ENCODE measurements around the gene NHSL2. TPM values are rescaled to one million over a fixed set of nuclear protein-coding genes. Genes with fewer than 3 reads are reported as not detected.

The NHSL2 gene
- total and polyA plus RNA-seq, 7 experiments from 2014 or later, result 0.18 to 17.0 (median 0.54) TPM

DNA sequence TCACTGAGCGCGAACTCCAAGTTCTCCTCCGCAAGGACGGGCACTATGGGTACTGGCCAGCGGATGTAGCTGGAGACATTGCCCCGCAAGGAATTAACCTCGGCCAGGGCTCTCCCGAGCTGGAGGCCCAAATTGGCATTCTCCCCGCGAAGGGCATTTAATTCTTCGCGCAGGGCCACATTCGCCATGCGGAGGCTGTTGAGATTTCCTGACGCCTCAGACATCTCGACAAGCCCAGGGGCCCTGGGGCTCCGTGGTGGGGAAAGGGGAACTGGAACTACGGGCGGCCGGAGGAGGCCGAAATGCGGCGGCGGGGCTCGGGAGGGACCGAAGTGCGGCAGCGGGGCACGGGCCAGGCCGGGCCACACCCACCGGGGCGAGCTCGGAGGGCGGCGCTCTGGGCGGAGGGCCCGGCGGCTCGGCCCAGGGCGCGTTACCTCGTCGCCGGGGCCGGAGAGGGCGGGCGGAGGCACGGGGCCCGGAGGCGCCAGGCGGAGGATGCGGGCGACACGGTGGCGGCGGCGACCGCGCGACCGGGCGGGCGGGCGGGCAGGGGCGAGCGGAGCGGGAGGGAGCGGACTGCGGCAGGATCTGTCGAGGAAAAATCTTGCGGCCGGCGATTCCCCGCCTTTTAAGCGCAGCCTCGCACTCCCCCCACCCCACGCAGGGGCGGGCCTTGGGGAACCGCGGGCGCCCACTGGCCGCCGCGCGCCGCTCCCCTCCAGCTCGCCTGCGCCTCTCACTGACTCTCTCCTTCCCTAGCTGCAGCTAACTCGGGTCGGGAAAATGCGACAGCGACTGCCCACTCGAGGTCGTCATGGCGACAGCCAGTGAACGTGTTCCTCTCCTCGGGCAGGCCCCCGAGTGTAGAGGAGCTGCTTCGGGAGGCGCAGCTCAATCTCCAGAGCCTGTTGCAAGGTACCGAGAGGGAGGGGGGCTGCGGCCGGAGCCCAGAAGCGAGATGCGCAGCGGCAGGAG, 221.0 kb downstream of the NHSL2 start, which contains the start of gene RTL5:
Gene RTL5 (minus strand): TSS at position 599 of the 978 bp plus-strand sequence.
- Mint-ChIP-seq H3K27ac (no peak within 1 kb of the TSS), H3K9me3 (no peaks in the 10 kb centered on the region), H3K4me3 (peak within 1 kb of the TSS; percentile 70 to 80 (median 76)), H3K4me1 (peaks cover 0 to 6% (median 3%) of the 10 kb centered on the region in 7 donors), H3K36me3 (no peaks in the 10 kb centered on the region), H3K27me3 (peaks cover 0 to 81% (median 9%) of the 10 kb centered on the region in 5 donors)
- Histone ChIP-seq H3K36me3 (ENCODE audit: control insufficient read depth in 2 of 3, insufficient read depth in 3 of 3, low read length in 3 of 3) (no peaks in the 10 kb centered on the region), H3K4me1 (ENCODE audit: control insufficient read depth in 2 of 2, insufficient read depth in 2 of 2, low read length in 2 of 2) (peaks cover under 1 to 3% of the 10 kb centered on the region in 2 donors), H3K27me3 (ENCODE audit: control insufficient read depth in 2 of 2, insufficient read depth in 2 of 2, low read length in 2 of 2) (no peaks in the 10 kb centered on the region), H3K9me3 (ENCODE audit: control insufficient read depth in 2 of 3, low read length in 3 of 3) (no peaks in the 10 kb centered on the region), H3K27ac (ENCODE audit: low read depth, low read length) (no peak within 1 kb of the TSS), H3K4me3 (ENCODE audit: low read length) (no peak within 1 kb of the TSS)
- POLR2A ChIA-PET, result no interaction called here
- ATAC-seq (peak; percentile 84), DNase-seq (peak in 7 of 9 donors; percentile 16 to 32 (median 18))
- intact Hi-C loops (cut with micrococcal nuclease), result loop anchor here in 1 of 2 donors (5.0 kb wide), 1 partner anchor 51 kb away; the partner anchor contains the start of gene PIN4
- CTCF ChIA-PET, result interaction anchor here (0.6 to 1.6 kb wide), 3 partner anchors 27 to 132 kb away, joined by 3 to 4 read pairs (median 3); no protein-coding TSS in a partner anchor

DNA sequence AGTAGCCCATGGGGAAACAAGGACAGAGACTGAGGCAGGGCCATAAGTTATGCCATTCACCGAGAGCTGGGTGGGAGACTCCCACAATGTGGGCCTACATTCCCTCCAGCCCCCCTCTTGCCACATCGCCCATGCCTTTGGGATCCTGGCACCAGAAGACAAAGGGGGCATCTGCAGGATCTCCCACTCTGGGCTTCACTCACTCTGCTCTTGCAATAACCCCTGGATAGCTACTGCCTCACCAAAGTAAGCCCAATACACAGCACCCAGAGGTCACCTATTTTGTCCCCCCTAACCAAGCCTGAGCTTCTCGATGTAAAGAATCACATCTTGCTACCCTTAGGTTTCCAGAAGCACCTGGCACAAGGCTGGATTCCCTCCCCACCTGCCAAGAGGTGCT, 221.8 kb downstream of the NHSL2 start:
- intact Hi-C loops (cut with micrococcal nuclease), result loop anchor here in 1 of 2 donors (5.0 kb wide), 1 partner anchor 50 kb away; the partner anchor contains the start of gene PIN4
- Mint-ChIP-seq H3K4me3 (peak overlapping the region in 9 of 10 donors; percentile 16 to 80 (median 61)), H3K4me1 (peaks cover 0 to 5% (median 3%) of the 10 kb centered on the region in 7 donors), H3K36me3 (no peaks in the 10 kb centered on the region), H3K27me3 (peaks cover 0 to 74% (median 9%) of the 10 kb centered on the region in 5 donors), H3K9me3 (no peaks in the 10 kb centered on the region), H3K27ac (no peak overlapping the region)
- DNase-seq (no peak), ATAC-seq (no peak)
- Histone ChIP-seq H3K27ac (ENCODE audit: low read depth, low read length) (no peak overlapping the region), H3K27me3 (ENCODE audit: control insufficient read depth in 2 of 2, insufficient read depth in 2 of 2, low read length in 2 of 2) (no peaks in the 10 kb centered on the region), H3K4me3 (ENCODE audit: low read length) (no peak overlapping the region), H3K9me3 (ENCODE audit: control insufficient read depth in 2 of 3, low read length in 3 of 3) (no peaks in the 10 kb centered on the region), H3K4me1 (ENCODE audit: control insufficient read depth in 2 of 2, insufficient read depth in 2 of 2, low read length in 2 of 2) (peaks cover 0 to 3% of the 10 kb centered on the region in 2 donors), H3K36me3 (ENCODE audit: control insufficient read depth in 2 of 3, insufficient read depth in 3 of 3, low read length in 3 of 3) (no peaks in the 10 kb centered on the region)
- POLR2A ChIA-PET, result interaction anchor here (0.5 kb wide), 1 partner anchor 101 kb away, joined by 5 read pairs; no protein-coding TSS in a partner anchor
- CTCF ChIA-PET, result interaction anchor here (0.9 kb wide), 1 partner anchor 113 kb away, joined by 3 read pairs; no protein-coding TSS in a partner anchor

DNA sequence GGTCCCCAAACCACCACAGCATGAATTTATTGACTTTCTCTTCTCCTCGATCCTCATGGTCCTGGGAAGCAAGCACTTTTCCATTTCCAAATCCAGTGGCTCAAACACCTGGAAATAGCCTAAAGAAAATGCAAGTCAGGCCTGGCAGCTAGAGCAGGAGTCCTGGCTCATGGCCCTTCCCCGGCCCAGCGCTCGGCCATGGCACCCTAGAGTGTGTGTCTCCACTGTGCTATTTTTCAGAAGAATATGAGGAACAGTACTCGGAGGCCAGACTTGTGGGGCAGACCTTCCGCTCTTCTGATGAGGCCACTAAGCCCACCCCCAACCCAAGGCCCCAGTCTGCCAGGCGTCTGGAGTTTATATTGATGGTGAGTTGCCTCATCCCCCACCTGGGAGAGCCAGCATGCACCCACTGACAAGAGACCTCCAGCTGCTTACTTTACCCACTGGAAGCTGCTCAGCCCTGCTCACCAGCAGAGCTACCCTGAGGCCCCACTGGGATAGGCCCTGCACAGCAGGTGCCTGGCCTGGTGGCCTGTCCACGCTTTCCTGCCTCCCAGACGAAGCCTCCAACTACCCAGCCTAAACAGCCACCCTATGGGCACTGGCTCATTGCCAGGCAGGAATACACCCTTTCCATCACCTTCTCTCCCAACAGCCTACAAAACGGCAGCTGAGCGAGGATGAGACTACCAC, 223.4 kb downstream of the NHSL2 start:
- H3K36me3 Mint-ChIP-seq, result no peaks in the 10 kb centered on the region
- no peak overlapping the region for H3K4me3 Mint-ChIP-seq
- peaks cover 0 to 61% (median 9%) of the 10 kb centered on the region in 5 donors for H3K27me3 Mint-ChIP-seq
- no peaks in the 10 kb centered on the region for H3K9me3 ChIP-seq (ENCODE audit: control insufficient read depth in 2 of 3, low read length in 3 of 3)
- ATAC-seq (no peak), DNase-seq (no peak)
- no peak overlapping the region for H3K27ac ChIP-seq (ENCODE audit: low read depth, low read length)
- no peak overlapping the region for H3K4me3 ChIP-seq (ENCODE audit: low read length)
- H3K36me3 ChIP-seq (ENCODE audit: control insufficient read depth in 2 of 3, insufficient read depth in 3 of 3, low read length in 3 of 3), result no peaks in the 10 kb centered on the region
- ChIA-PET CTCF (no interaction called here), POLR2A (no interaction called here)
- no peak overlapping the region for H3K27ac Mint-ChIP-seq
- H3K27me3 ChIP-seq (ENCODE audit: control insufficient read depth in 2 of 2, insufficient read depth in 2 of 2, low read length in 2 of 2), result no peaks in the 10 kb centered on the region
- no peaks in the 10 kb centered on the region for H3K9me3 Mint-ChIP-seq
- intact Hi-C loops (cut with micrococcal nuclease), result loop anchor here in 1 of 2 donors (5.0 kb wide), 1 partner anchor 48 kb away; the partner anchor contains the start of gene PIN4
- H3K4me1 Mint-ChIP-seq, result peaks cover 0 to 5% (median 3%) of the 10 kb centered on the region in 7 donors
- H3K4me1 ChIP-seq (ENCODE audit: control insufficient read depth in 2 of 2, insufficient read depth in 2 of 2, low read length in 2 of 2), result peaks cover 0 to 3% of the 10 kb centered on the region in 2 donors

DNA sequence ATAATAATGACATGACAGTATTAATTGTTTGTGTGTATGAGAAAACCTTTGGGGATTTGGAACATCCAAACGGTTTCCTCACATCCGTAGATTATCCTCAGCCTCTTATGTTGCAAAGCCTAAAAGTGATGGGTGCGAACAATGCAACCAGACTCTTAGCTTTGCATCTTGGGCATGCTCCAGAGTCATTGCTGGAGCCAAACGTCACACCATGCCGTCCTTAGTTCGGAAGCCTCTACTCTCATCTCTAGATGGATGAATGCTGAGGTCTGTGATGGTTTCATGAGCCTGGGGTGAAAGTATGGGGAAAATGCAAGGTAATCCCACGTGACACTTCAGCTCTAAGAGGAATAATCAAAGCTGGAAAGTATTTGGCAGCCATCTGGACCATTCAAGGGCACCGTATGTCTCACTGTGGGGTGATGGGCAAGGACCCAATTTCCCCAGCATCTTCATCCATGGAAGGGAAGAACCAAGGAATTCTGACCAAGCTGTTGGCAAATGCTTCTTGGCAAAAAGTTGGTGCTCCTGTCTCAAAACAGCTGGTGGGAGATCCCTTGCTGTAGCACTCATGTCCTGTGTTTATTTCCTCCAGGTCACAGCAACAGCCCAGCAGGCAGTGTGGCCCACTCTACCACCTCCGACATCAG, 227.3 kb downstream of the NHSL2 start:
- ATAC-seq (no peak), DNase-seq (no peak)
- Mint-ChIP-seq H3K27ac (no peak overlapping the region), H3K4me3 (no peak overlapping the region), H3K9me3 (no peaks in the 10 kb centered on the region), H3K36me3 (peaks cover 0 to 1% (median 0%) of the 10 kb centered on the region in 5 donors), H3K27me3 (peaks cover 0 to 46% (median 4%) of the 10 kb centered on the region in 5 donors), H3K4me1 (peaks cover 4 to 12% (median 8%) of the 10 kb centered on the region in 7 donors)
- Histone ChIP-seq H3K9me3 (ENCODE audit: control insufficient read depth in 2 of 3, low read length in 3 of 3) (no peaks in the 10 kb centered on the region), H3K27ac (ENCODE audit: low read depth, low read length) (no peak overlapping the region), H3K36me3 (ENCODE audit: control insufficient read depth in 2 of 3, insufficient read depth in 3 of 3, low read length in 3 of 3) (no peaks in the 10 kb centered on the region), H3K27me3 (ENCODE audit: control insufficient read depth in 2 of 2, insufficient read depth in 2 of 2, low read length in 2 of 2) (no peaks in the 10 kb centered on the region), H3K4me1 (ENCODE audit: control insufficient read depth in 2 of 2, insufficient read depth in 2 of 2, low read length in 2 of 2) (no peaks in the 10 kb centered on the region), H3K4me3 (ENCODE audit: low read length) (no peak overlapping the region)
- intact Hi-C loops (cut with micrococcal nuclease), result no loop called here
- CTCF ChIA-PET, result no interaction called here
- POLR2A ChIA-PET, result no interaction called here

DNA sequence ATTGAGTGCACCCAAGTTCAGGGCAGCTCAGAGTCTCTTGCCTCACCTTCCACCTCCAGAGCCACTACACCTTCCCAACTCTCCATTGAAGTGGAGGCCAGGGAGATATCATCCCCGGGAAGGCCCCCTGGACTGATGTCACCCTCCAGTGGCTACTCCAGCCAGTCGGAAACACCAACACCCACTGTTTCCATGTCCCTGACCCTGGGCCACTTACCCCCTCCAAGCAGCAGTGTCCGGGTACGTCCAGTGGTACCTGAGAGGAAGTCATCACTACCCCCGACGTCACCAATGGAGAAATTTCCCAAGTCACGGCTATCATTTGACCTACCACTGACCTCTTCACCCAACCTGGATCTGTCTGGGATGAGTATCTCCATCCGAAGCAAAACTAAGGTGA, 228.9 kb downstream of the NHSL2 start:
- DNase-seq (no peak), ATAC-seq (no peak)
- Mint-ChIP-seq H3K36me3 (peaks cover 0 to 1% (median 0%) of the 10 kb centered on the region in 5 donors), H3K9me3 (no peaks in the 10 kb centered on the region), H3K27ac (no peak overlapping the region), H3K4me3 (no peak overlapping the region), H3K27me3 (peaks cover 0 to 35% (median 0%) of the 10 kb centered on the region in 5 donors), H3K4me1 (peaks cover 9 to 25% (median 15%) of the 10 kb centered on the region in 7 donors)
- Histone ChIP-seq H3K27ac (ENCODE audit: low read depth, low read length) (no peak overlapping the region), H3K9me3 (ENCODE audit: control insufficient read depth in 2 of 3, low read length in 3 of 3) (no peaks in the 10 kb centered on the region), H3K36me3 (ENCODE audit: control insufficient read depth in 2 of 3, insufficient read depth in 3 of 3, low read length in 3 of 3) (no peaks in the 10 kb centered on the region), H3K27me3 (ENCODE audit: control insufficient read depth in 2 of 2, insufficient read depth in 2 of 2, low read length in 2 of 2) (no peaks in the 10 kb centered on the region), H3K4me3 (ENCODE audit: low read length) (no peak overlapping the region), H3K4me1 (ENCODE audit: control insufficient read depth in 2 of 2, insufficient read depth in 2 of 2, low read length in 2 of 2) (no peaks in the 10 kb centered on the region)
- intact Hi-C loops (cut with micrococcal nuclease), result no loop called here
- ChIA-PET CTCF (no interaction called here), POLR2A (no interaction called here)
